Chondrocyte (in vitro differentiated cells): ENCODE data around the gene TMEM18. TPM values are rescaled to one million over a fixed set of nuclear protein-coding genes. Genes with fewer than 3 reads are reported as not detected.

Source experiments
- DNase-seq: peaks from one replicate; pipeline ENCODE4 v3.0.0; 2021; ENCODE audit warnings: mixed read lengths, low spot score
- H3K27ac Mint-ChIP-seq: one replicate; pipeline ENCODE4 v1.8.0; 2021; ENCODE audit warnings: mild to moderate bottlenecking, moderate library complexity, mixed read lengths; ENCODE audit not compliant: unreplicated experiment
- H3K27me3 Mint-ChIP-seq: 2 replicates; pipeline ENCODE4 v1.8.0; 2021; ENCODE audit warnings: low read depth, mixed read lengths
- H3K36me3 Mint-ChIP-seq: 2 replicates; pipeline ENCODE4 v1.8.0; 2021; ENCODE audit warnings: low read depth, mixed read lengths
- H3K4me1 Mint-ChIP-seq: 2 replicates; pipeline ENCODE4 v1.8.0; 2021; ENCODE audit warnings: low read depth, mild to moderate bottlenecking, mixed read lengths
- H3K4me3 Mint-ChIP-seq: one replicate; pipeline ENCODE4 v1.8.0; 2021; ENCODE audit warnings: mild to moderate bottlenecking, moderate library complexity, mixed read lengths; ENCODE audit not compliant: unreplicated experiment
- H3K9me3 Mint-ChIP-seq: 2 replicates; pipeline ENCODE4 v1.8.0; 2021; ENCODE audit warnings: low read depth, mixed read lengths
- total RNA-seq: library from RNA; stranded (reverse); gene quantifications from 3 replicates; pipeline ENCODE4 v1.2.1, GENCODE V29; 2021
- TF ChIP-seq, protein P1 (sequence below): fragments of 200-600 bp; sonication (generic); IDR thresholded peaks from 2 replicates; pipeline ENCODE4 v1.5.0; 2021; ENCODE audit warnings: antibody characterized with exemption, mild to moderate bottlenecking, moderate library complexity

Gene TMEM18
- total RNA-seq, 1 donor from 2014 or later = 33.9 TPM

- Mint-ChIP-seq H3K9me3 (no peaks in the 10 kb centered on the region), H3K36me3 (no peaks in the 10 kb centered on the region), H3K27me3 (peaks cover 20% of the 10 kb centered on the region), H3K4me1 (no peaks in the 10 kb centered on the region), H3K4me3 (no peak overlapping the region), H3K27ac (no peak overlapping the region)
- TF ChIP-seq, protein P1, sequence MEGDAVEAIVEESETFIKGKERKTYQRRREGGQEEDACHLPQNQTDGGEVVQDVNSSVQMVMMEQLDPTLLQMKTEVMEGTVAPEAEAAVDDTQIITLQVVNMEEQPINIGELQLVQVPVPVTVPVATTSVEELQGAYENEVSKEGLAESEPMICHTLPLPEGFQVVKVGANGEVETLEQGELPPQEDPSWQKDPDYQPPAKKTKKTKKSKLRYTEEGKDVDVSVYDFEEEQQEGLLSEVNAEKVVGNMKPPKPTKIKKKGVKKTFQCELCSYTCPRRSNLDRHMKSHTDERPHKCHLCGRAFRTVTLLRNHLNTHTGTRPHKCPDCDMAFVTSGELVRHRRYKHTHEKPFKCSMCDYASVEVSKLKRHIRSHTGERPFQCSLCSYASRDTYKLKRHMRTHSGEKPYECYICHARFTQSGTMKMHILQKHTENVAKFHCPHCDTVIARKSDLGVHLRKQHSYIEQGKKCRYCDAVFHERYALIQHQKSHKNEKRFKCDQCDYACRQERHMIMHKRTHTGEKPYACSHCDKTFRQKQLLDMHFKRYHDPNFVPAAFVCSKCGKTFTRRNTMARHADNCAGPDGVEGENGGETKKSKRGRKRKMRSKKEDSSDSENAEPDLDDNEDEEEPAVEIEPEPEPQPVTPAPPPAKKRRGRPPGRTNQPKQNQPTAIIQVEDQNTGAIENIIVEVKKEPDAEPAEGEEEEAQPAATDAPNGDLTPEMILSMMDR = no peak
- no peak for DNase-seq
Measured at GRCh38 chr2:715038-715437, 37.8 kb upstream of the TMEM18 start.

DNA sequence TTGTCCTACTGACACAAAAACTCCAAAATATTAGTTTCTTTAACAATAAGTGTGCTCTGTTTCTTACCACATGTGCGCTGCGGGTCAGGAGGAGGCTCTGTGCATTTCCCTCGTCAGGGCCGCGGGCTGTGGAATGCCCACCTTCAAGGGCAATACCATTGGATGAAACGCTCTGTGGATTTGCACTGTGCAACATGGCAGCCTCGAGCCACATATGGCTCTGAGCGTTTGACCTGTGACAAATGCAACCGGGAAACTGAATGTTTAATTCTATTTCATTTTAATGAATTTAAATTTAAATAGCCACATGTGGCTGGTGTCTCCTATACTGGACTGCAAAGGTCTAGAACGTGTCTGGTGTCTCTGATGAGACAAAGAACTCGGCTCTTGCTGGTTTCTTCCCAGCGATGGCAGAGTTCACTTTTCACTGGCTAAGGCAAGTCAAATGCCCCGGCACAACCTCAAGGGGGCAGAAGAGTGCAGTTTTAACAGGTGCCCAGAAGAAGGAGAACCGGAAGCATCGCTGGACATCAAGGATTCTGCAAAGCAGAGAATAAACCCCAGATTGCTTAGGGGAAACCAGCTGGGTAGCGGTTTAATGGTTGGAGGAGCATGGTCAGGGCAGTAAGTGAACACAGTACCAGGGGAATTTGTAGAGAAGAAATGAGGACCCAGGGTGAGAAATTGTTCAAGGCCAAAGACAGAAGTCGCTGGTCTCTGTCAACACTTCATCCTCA lies 37.0 kb upstream of the TMEM18 start:
- Mint-ChIP-seq H3K27me3 (peaks cover 15% of the 10 kb centered on the region), H3K9me3 (no peaks in the 10 kb centered on the region), H3K4me1 (no peaks in the 10 kb centered on the region), H3K4me3 (no peak overlapping the region), H3K27ac (no peak overlapping the region), H3K36me3 (no peaks in the 10 kb centered on the region)
- no peak for DNase-seq
- TF ChIP-seq, protein P1 = peak; percentile 88

DNA sequence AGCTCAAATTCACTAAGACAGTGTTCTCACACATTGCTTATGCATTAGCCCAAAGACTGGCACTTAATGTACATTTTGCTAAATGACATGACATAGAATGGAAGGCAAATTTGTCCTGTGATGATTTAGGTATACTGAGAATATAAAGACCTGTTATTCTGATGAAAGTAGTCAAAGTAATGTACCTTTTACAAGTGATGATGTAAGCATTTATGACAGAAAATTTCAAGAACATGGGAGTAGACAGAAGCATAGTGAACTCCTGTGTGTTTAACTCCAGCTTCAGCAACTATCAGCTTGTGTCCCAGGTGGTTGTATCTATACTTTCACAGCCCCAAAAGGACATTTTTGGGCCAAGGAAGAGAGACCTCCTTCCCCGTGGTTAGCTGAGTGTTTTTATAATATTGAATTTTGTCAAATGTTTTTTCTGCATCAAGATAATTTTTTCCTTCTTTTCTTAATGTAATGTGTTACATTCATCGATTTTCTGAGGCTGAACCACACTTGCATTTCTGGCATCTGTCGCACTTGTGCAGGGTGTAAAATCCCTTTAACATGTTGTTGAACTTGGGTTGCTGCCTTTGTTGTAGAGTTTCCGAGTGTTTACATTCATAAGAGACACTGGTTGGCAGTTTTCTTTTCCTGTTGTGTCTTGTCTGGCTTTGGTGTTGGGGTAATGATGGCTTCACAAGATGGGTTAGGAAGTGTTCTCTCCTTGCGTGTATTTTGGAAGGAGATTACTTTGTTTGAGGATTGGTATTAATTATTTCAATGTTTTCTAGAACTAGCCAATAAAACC lies 33.9 kb upstream of the TMEM18 start:
- H3K27me3 Mint-ChIP-seq = peaks cover 15% of the 10 kb centered on the region
- TF ChIP-seq, protein P1 = no peak
- H3K9me3 Mint-ChIP-seq = no peaks in the 10 kb centered on the region
- H3K4me1 Mint-ChIP-seq = no peaks in the 10 kb centered on the region
- no peak overlapping the region for H3K27ac Mint-ChIP-seq
- no peak overlapping the region for H3K4me3 Mint-ChIP-seq
- no peak for DNase-seq
- H3K36me3 Mint-ChIP-seq = no peaks in the 10 kb centered on the region

- Mint-ChIP-seq H3K27me3 (peaks cover 15% of the 10 kb centered on the region), H3K9me3 (peaks cover 7% of the 10 kb centered on the region), H3K4me1 (no peaks in the 10 kb centered on the region), H3K27ac (no peak overlapping the region), H3K4me3 (no peak overlapping the region), H3K36me3 (no peaks in the 10 kb centered on the region)
- no peak for DNase-seq
- TF ChIP-seq, protein P1 = no peak
Measured at GRCh38 chr2:709138-709765, 32.0 kb upstream of the TMEM18 start.

GRCh38 chr2:708667-709066 lies 31.5 kb upstream of the TMEM18 start:
- Mint-ChIP-seq H3K27ac (no peak overlapping the region), H3K36me3 (peaks cover 1% of the 10 kb centered on the region), H3K27me3 (peaks cover 15% of the 10 kb centered on the region), H3K4me1 (no peaks in the 10 kb centered on the region), H3K4me3 (no peak overlapping the region), H3K9me3 (peaks cover 10% of the 10 kb centered on the region)
- TF ChIP-seq, protein P1 = no peak
- DNase-seq = no peak
